ENCODE data around the gene PRM2.

- TF ChIP-seq, protein P1, sequence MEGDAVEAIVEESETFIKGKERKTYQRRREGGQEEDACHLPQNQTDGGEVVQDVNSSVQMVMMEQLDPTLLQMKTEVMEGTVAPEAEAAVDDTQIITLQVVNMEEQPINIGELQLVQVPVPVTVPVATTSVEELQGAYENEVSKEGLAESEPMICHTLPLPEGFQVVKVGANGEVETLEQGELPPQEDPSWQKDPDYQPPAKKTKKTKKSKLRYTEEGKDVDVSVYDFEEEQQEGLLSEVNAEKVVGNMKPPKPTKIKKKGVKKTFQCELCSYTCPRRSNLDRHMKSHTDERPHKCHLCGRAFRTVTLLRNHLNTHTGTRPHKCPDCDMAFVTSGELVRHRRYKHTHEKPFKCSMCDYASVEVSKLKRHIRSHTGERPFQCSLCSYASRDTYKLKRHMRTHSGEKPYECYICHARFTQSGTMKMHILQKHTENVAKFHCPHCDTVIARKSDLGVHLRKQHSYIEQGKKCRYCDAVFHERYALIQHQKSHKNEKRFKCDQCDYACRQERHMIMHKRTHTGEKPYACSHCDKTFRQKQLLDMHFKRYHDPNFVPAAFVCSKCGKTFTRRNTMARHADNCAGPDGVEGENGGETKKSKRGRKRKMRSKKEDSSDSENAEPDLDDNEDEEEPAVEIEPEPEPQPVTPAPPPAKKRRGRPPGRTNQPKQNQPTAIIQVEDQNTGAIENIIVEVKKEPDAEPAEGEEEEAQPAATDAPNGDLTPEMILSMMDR (IDR thresholded peaks at IDR 0.05; ENCODE audit: insufficient read depth, low read length, poor library complexity, severe bottlenecking) = no peak
- no peak for TF ChIP-seq EZH2phosphoT487 (conservative IDR thresholded peaks at IDR 0.05; ENCODE audit: low read length)
Measured at GRCh38 chr16:11301645-11302501, 25.6 kb upstream of the PRM2 start.
